Measurements from ENCODE around the gene PRRC2B.
A peak's percentile ranks its signal among the peaks of the same experiment; 100 is the strongest.

The PRRC2B gene

GRCh38 chr9:131521822-131522221, 127.9 kb downstream of the PRRC2B start:
- DNase-seq = no peak

- no peak for DNase-seq
These were observed 128.6 kb downstream of the PRRC2B start for GRCh38 chr9:131522257-131523085.

DNA sequence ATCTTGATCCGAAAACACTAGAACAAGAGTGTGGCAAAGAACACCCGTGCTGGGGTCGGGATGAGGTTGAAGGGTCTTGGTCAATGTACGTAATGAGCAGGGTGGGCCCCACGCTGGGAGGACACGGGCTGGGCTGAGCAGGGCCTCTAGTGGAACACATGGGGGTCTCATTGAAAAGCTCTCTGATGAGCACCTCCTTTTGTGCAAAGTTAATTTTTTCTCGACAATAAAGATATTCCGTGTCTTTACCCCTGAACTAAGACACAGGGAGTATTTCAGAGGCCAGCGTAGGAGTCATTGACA, 129.2 kb downstream of the PRRC2B start:
- no peak for DNase-seq

DNA sequence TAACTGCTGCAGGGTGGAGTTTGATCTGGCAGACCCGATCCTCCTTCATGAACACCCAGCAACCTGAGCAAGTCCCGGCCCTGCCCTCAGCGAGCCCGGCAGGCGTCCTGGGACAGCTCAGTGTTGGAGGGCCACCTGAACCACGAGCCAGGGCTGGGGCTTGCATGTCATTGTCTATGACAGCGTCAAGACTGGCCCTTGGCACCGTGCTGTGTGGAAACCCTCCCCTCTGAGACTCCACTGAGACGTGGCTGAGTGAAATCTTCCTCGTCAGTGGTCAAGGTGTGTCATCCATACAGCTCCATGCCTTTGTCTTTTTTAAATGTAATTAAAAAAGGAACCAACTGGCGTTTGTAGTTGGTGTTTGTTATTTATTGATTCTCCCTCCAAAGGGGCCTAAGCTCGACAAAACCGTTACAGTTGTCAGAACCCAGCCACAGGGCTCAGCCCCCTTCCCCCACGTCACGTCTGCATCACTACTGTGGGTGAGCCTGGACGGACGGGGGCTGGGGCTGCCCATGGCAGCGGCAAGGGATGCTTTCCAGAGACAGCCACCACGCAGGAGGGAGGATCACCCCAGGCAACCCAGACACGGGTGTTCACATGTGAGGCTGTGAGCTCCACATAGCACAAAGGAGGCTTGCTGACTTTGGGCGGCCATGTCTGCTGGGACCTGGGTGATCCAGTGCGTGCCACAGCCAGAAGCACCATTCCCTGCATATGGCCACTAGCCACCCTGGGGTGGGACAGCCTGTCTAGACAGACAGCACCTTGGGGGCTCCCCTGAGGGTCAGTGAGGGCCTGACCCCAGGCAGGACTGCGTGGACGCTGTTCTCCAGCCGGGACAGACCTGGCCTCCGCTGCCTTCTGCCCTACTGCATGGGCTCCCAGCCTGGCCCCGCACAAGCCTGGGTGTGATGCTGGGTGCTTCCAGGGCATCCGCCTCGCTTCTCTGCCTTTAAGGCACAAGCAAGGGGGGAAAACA, 129.9 kb downstream of the PRRC2B start:
- no peak for DNase-seq

DNA sequence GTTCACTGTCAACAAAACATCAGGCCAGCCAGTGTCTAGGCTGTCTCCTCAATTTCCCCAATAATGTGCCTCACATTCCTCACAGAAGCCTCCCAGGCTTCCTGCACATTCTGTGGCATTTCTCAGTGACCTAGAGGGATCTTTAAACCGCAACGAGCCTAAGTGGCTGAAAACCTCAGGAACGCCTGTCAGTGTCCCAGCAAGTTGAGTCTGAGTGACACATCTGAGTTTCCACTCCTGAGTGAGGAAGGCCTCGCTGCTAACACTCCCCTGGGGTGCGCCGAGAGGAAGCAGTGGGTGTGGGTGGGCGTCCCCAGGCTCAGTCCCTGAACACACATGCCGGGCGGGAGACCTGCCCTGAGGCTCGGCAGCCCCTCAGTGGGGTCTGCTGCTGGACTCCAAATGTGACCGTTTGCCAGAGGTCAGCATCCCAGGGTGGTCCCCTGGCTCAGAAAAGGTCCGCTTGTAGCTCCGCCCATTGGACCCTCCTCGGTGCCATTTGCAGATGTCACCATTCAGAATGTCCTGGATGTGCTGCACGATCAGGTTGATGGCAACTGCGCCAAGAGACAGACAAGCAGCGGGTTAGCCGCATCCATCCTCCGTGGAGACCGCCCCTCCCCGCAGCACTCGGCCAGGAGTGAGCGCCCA, 130.9 kb downstream of the PRRC2B start:
- no peak for DNase-seq

GRCh38 chr9:131525643-131526565, 132.0 kb downstream of the PRRC2B start:
- DNase-seq = no peak

DNA sequence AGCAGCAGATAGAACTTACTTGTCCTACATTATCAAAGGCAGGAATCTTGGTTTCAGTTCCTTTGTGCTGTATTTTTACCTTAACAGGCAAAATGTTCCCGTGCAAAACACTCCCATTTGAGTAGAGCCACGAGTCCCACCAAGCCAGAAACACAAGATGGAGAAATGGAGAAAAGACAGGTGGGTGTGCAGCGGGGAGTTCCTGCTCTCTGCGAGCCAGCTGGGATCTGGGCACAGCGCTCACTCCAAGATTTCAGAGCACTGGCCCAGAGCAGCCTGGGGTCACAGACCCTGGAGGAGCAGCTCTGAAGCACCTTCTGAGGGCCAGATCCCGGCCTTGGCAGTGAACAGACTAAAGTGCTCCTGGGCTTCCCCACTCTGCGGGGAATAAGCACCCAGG, 134.3 kb downstream of the PRRC2B start:
- DNase-seq = no peak

DNA sequence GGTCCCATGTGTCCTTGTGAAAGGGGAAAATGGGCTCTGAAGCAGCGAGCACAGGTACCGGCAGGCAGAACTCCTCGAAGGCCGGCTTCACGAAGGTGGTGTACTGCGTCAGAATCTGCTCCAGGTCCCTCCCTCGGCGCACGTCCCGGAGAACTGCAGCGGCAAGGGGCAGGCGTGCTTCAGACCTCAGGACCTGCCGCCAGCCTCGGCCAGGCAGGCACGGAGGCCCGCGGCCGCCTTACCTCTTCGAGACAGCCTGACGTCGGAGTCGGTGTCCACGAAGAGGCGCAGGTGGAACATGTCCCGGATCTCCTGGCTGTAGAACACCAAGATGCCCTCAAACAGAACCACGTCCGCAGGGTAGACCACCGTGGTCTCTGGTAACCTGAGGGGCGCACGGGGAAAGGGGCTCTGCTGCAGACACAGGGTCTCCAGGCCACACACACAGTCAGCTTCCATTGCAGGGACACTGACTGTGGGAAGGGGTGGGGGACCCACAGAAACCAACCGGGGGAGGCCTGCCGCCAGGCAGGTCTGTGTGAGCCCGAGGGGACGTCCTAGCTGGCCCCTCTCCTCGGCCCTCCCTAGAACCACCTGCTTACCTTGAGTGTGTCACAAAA, 135.1 kb downstream of the PRRC2B start:
- DNase-seq = no peak

- DNase-seq = no peak
These were observed 136.0 kb downstream of the PRRC2B start for GRCh38 chr9:131529597-131530545.

DNA sequence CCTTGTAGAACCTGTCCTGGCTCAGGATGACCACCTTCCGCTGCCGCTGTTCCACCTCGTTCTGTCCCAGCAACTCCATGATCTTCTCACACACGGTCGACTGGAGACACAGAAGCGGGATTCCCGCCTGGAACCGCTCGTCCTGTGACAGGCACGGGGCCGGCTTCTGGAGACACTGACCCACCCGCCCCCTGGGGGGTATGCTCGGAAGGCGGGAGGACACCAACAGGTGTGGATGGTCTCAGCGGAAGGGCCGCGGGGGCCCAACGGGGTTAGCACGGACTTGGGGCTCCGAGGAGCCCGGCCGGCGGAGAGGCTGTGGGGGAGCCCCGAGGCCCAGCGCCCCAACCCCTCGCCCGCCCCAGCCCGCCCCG, 136.6 kb downstream of the PRRC2B start:
- DNase-seq = peak; percentile 32

DNA sequence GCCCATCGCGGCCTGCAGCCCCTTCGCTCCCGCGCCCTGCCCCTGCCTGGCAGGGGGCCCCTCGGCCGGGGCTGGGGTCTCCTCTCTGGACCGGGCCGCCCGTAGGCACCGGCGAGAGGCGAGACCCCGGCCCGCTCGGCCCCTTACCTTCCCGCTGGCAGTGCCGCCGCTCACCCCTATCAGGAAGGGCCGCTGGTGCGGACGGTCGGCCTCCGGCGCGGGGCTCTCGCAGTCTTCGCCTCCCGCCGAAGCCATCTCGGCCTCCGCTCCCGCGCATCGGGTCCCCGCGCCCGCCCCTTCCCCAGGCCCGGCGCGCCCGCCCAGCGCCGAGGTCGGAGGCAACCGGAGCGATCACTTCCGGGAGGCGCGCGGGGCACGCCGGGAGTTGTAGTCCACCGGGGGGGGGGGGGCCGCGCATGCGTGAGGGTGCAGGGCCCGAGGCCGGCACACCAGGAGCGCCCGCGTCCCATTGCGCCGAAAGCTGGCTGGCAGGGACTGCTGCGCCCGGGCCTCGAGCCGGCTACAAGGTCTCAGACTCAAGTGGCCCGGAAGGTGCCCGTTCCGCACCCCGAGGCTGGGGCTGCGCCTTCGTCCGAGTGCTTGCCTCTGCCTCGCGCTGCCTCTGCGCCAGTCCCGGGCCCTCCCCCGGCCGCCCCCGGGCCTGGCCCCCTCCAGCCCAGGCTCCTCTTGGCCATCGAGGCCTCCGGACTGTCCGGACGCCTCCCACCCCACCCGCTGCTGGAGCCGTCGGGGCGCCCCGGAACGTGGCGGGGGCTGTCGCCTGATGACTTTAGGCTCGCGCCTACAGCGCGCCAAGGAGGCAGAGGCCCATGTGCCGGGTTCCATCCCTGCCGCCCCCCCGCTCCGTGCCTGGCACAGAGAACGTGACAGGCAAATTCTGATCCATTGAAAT, 137.3 kb downstream of the PRRC2B start, which contains the start of gene UCK1:
Gene UCK1, minus strand, starts transcription at position 344 of the 913 bp plus-strand sequence. Its CDS starts 89 bp downstream, at position 255.
- DNase-seq = peak; percentile 84

- DNase-seq = no peak
These were observed 140.9 kb downstream of the PRRC2B start for GRCh38 chr9:131534721-131535237.

DNA sequence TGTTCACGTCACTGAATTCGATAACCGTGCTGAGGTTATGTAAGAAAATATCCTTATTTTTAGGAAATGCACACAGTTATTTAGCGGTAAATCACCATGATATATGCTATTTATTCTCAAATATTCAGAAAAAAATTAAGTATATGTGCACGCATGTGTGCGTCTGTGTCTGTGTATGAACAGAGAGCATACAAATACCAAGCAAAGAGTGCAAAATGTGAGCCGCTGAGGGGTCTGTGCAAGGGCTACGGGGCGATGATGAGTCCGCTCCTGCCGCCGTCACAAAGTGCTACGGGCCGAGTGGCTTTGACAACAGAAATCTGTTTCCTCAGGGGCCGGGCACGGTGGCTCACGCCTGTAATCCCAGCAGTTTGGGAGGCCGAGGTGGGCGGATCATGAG, 144.1 kb downstream of the PRRC2B start:
- no peak for DNase-seq

- no peak for DNase-seq
These were observed 145.5 kb downstream of the PRRC2B start for GRCh38 chr9:131539223-131539923.

- DNase-seq = no peak
These were observed 149.3 kb downstream of the PRRC2B start for GRCh38 chr9:131543141-131543540.

- DNase-seq = no peak
These were observed 151.3 kb downstream of the PRRC2B start, which contains the start of gene PRRT1B for GRCh38 chr9:131545003-131545785. Gene PRRT1B (plus strand): TSS chr9:131545523. CDS start chr9:131545616, 93 bp downstream.

DNA sequence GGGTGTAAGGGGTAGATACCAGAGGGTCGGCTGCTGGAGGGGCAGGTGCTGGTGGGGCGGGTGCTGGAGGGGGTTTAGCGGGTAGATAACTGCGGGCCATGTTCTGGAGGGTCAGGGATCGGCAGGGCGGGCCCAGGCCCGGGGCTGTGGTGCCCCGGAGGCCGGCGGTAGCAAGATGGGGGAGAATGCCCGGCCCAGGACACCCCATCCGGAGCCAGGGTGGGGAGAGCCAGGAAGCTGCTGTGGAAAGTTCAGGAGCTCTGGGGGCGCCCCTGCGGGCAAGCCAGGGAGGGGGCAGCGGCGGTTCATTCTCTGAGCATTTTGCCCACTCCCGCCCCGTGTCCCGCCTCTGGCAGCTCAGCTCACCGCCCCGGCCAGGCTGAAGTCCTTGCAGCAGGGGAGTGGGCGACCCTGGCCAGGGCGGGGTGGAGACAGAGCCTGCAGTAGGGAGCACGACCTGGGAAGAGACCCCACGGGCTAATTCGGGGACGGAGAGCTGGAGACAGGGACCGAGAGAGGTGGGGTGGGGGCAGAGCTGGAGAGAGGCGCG, 152.0 kb downstream of the PRRC2B start:
- DNase-seq = no peak
